Activated T-cell treated with anti-CD3 and anti-CD28 coated beads, Interleukin-2, amount 50 U/mL, for 24 hours (primary cell): ENCODE measurements around the gene ZNF583.
A peak's percentile ranks its signal among the peaks of the same experiment; 100 is the strongest.

ENCODE experiments used
- DNase-seq: peaks from one replicate; pipeline ENCODE4 v3.0.0-alpha.2; 2020
- H3K27ac Mint-ChIP-seq: 2 replicates; pipeline ENCODE4 v1.8.0; 2020; ENCODE audit warnings: mild to moderate bottlenecking, mixed read lengths
- H3K27me3 Mint-ChIP-seq: 2 replicates; pipeline ENCODE4 v1.8.0; 2020; ENCODE audit warnings: mixed read lengths
- H3K36me3 Mint-ChIP-seq: 2 replicates; pipeline ENCODE4 v1.8.0; 2020; ENCODE audit warnings: low read depth, mixed read lengths
- H3K4me1 Mint-ChIP-seq: 2 replicates; pipeline ENCODE4 v1.8.0; 2020; ENCODE audit warnings: low read depth, mixed read lengths
- H3K4me3 Mint-ChIP-seq: 2 replicates; pipeline ENCODE4 v1.8.0; 2020; ENCODE audit warnings: mild to moderate bottlenecking, moderate library complexity, mixed read lengths
- H3K9me3 Mint-ChIP-seq: 2 replicates; pipeline ENCODE4 v1.8.0; 2020; ENCODE audit warnings: mixed read lengths

ZNF583 gene

DNA sequence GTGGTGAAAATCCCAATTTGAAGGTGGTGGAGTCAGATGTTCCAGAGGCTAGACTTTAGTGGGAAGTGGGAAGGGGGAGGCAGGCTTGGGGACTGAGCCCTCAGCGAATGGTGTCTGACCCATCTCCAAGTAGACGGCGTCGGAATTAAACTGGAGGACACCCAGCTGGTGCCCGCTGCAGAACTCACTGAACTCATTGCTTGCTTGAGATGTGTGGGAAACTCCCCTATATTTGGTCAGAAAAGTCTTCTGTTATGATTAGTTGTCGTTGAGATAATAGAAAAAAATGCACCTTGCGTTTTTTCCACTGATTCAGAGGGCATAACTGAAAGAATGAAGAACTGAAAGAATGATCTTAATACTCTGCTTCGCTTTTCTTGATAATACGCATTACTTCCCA lies 871 bp upstream of the ZNF583 start:
- Mint-ChIP-seq H3K27ac (peak overlapping the region; percentile 99), H3K4me3 (peak overlapping the region; percentile 84), H3K27me3 (no peaks in the 10 kb centered on the region), H3K36me3 (peaks cover 99% of the 10 kb centered on the region), H3K4me1 (peaks cover 36% of the 10 kb centered on the region), H3K9me3 (peaks cover 74% of the 10 kb centered on the region)
- DNase-seq, result peak; percentile 41

DNA sequence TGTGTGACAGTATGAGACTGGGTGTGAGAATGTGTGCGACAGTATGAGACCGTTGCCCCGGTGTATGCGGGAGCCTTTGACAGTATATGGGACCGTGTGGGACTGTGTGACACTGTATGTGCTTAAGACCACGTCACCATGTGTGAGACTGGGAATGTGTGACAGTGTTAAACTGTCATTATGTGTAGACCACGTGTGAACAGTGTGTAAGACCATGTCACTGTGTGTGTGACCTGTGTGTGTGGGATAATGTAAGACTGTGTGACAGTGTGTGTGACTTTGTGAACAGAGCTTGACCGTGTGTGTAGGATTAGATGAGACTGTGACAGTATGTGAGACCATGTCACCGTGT lies 549 bp downstream of the ZNF583 start:
- peak overlapping the region; percentile 99 for H3K27ac Mint-ChIP-seq
- H3K9me3 Mint-ChIP-seq, result peaks cover 70% of the 10 kb centered on the region
- H3K27me3 Mint-ChIP-seq, result no peaks in the 10 kb centered on the region
- no peak for DNase-seq
- peak overlapping the region; percentile 84 for H3K4me3 Mint-ChIP-seq
- H3K36me3 Mint-ChIP-seq, result peaks cover 99% of the 10 kb centered on the region
- H3K4me1 Mint-ChIP-seq, result peaks cover 36% of the 10 kb centered on the region

DNA sequence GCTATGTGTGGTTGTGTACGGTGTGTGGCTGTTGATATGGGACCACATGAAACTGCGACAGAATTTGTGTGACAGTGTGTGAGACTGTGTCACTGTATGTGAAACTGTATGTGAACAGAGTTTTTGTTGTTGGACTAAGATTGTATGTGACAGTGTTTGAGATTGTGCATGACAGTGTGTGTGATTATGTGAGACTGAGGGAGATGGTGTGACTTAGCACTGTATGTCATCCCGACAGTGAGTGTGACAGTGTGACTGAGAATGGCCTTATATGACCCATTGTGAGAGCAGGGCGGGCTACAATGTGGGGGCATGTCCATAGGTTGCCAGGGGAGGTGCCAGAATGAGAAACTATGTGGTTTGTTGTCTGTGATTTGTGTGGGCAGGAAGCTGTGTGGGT lies 930 bp downstream of the ZNF583 start:
- no peaks in the 10 kb centered on the region for H3K27me3 Mint-ChIP-seq
- H3K4me1 Mint-ChIP-seq, result peaks cover 36% of the 10 kb centered on the region
- no peak for DNase-seq
- H3K27ac Mint-ChIP-seq, result peak overlapping the region; percentile 99
- peak overlapping the region; percentile 84 for H3K4me3 Mint-ChIP-seq
- H3K36me3 Mint-ChIP-seq, result peaks cover 99% of the 10 kb centered on the region
- H3K9me3 Mint-ChIP-seq, result peaks cover 70% of the 10 kb centered on the region

GRCh38 chr19:56423276-56423984 lies 19.3 kb downstream of the ZNF583 start:
- DNase-seq, result no peak
- Mint-ChIP-seq H3K4me3 (no peak overlapping the region), H3K36me3 (peaks cover 90% of the 10 kb centered on the region), H3K27ac (no peak overlapping the region), H3K27me3 (no peaks in the 10 kb centered on the region), H3K4me1 (no peaks in the 10 kb centered on the region), H3K9me3 (peaks cover 75% of the 10 kb centered on the region)

DNA sequence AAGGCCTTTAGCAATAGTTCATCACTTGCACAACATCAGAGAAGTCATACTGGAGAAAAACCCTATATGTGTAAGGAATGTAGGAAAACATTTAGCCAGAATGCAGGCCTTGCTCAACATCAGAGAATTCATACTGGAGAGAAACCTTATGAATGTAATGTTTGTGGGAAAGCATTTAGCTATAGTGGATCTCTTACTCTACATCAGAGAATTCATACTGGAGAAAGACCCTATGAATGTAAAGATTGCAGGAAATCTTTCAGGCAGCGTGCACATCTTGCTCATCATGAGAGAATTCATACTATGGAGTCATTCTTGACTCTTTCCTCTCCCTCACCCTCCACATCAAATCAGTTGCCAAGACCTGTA lies 19.8 kb downstream of the ZNF583 start:
- Mint-ChIP-seq H3K4me1 (no peaks in the 10 kb centered on the region), H3K27me3 (no peaks in the 10 kb centered on the region), H3K36me3 (peaks cover 86% of the 10 kb centered on the region), H3K27ac (no peak overlapping the region), H3K4me3 (no peak overlapping the region), H3K9me3 (peaks cover 71% of the 10 kb centered on the region)
- DNase-seq, result no peak

DNA sequence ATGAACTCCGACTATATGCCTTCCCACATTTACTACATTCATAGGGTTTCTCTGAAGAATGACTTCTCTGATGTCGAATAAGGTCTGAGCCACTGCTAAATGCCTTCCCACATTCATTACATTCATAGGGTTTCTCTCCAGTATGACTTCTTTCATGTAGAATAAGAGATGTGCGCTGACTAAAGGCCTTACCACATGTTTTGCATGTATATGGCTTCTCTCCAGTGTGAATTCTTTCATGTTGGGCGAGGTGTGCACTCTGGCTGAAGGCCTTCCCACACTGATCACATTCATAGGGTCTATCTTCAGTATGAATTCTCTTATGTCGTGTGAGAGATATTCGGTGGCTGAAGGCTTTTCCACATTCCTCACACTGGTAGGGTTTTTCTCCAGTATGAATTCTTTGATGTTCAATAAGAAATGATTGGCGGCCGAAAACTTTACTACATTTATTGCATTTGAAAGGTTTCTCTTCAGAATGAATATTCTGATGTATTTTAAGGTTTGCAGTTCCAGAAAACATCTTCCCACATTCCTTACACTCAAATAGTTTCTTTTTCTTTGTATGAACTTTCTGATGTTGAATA lies 37.2 kb downstream of the ZNF583 start:
- Mint-ChIP-seq H3K4me3 (no peak overlapping the region), H3K4me1 (no peaks in the 10 kb centered on the region), H3K9me3 (peaks cover 57% of the 10 kb centered on the region), H3K27ac (no peak overlapping the region), H3K27me3 (no peaks in the 10 kb centered on the region), H3K36me3 (peaks cover 55% of the 10 kb centered on the region)
- DNase-seq, result no peak

DNA sequence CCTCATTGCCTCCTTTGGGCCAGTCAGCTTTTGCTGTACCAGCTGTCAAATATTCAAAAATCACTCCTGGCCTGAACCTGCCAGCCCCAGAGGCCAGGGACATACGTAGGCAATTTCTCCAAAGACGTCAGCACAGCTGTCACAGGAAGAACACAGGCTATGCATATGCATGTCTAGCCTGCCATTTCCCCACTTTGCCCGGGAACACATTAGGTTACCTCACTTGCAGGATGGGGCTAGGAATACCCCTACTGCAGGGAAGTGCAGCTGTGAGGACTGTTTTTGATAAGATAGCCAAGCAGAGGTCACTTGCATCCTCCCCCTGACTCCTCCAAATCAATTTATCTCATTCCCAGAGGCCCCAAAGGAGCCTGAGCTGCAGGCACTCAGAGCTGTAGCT lies 70.2 kb downstream of the ZNF583 start:
- H3K9me3 Mint-ChIP-seq, result peaks cover 65% of the 10 kb centered on the region
- DNase-seq, result no peak
- H3K4me1 Mint-ChIP-seq, result peaks cover 21% of the 10 kb centered on the region
- no peak overlapping the region for H3K4me3 Mint-ChIP-seq
- H3K36me3 Mint-ChIP-seq, result peaks cover 63% of the 10 kb centered on the region
- peaks cover 33% of the 10 kb centered on the region for H3K27me3 Mint-ChIP-seq
- no peak overlapping the region for H3K27ac Mint-ChIP-seq

DNA sequence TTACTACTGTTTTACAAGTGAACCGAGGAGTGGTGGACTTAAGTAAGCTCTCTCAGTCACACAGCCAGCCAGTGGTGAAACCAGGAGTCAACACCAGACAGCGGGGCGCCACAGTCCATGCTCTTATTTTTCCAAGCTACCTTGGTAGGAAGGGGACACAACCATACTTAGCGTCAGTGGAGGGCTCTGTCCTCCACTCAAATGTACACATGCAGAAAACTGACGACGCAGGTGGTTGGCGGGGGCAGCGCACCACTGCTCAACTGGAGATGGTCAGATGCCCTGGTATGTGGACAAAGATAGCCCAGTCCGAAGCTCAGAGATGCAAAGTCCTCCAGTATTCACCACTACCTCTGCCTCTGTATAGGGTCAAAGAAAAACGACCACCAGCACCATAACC lies 72.0 kb downstream of the ZNF583 start:
- H3K4me3 Mint-ChIP-seq, result no peak overlapping the region
- H3K27me3 Mint-ChIP-seq, result peaks cover 40% of the 10 kb centered on the region
- H3K9me3 Mint-ChIP-seq, result peaks cover 70% of the 10 kb centered on the region
- peaks cover 21% of the 10 kb centered on the region for H3K4me1 Mint-ChIP-seq
- no peak overlapping the region for H3K27ac Mint-ChIP-seq
- H3K36me3 Mint-ChIP-seq, result peaks cover 65% of the 10 kb centered on the region
- DNase-seq, result no peak
